GM21526 (cell line): Measurements from ENCODE around the gene ERI3.

Experiments used
- ATAC-seq: cut with Tn5 transposase; IDR thresholded peaks from one replicate; pipeline ENCODE4 v1.9.1; 2021; ENCODE audit warnings: moderate library complexity; ENCODE audit not compliant: unreplicated experiment, low FRiP score

ERI3 gene

DNA sequence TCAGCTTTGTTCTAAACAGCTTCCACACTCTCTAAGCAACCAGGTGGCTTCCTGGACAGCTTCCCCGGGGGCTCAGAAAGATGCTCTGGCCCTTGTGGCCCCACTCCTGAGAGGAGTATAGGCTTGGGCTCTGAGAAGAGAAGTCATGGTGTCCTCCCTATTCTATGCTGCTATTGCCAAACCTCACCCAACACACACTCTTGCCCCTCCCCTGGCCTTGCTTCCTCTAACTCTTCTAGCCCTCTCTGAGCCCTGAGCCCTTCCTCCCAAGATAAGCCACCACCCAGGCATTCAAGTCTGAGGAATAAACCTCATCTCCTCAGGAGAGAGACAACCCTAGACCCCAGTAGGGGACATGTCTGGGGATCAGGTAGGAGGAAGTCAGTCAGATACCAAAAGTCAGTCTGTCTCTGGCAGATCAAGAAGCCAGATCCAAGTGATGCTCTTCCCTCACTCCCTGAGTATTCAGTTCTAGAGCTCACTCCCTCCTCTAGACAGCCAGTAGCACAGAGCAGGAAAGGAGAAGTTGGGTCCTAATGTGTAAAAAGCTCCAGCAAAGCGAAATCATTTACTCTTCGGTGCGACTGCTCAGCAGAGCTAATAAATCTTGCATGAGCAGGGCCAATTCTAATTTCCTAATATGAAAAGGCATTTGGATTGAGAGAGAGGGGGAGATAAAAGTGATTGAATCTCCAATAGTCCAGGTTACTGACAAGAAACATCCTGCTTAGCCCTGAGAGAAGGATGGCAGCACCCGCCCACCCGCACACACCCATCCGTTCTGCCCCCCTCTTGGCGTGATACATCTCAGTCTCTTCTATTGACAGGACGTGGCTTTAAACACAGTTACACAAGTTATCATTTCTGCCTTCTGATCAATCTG lies 91.2 kb downstream of the ERI3 start:
- no peak for ATAC-seq

- no peak for ATAC-seq
These were observed 92.1 kb downstream of the ERI3 start for GRCh38 chr1:44262816-44263567.

DNA sequence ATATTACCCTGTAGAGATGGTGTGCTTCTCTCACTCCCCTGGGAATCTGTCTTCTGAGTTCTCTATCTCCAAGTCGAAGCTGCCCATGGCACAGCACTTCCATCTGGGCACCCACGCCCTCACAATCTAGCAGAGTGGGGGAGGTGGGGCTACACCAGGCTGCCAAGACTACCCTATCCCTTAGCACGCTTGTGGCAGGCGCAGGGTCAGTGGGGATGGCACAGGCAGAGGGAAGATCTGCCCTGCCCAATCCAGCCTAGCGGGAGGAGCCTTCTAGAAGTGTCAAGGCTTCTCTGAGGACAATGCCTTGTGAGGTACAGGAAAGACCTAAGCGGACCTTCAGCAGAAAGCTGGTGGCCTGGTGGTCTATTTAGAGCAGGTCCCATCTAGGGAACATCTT lies 92.6 kb downstream of the ERI3 start:
- no peak for ATAC-seq

DNA sequence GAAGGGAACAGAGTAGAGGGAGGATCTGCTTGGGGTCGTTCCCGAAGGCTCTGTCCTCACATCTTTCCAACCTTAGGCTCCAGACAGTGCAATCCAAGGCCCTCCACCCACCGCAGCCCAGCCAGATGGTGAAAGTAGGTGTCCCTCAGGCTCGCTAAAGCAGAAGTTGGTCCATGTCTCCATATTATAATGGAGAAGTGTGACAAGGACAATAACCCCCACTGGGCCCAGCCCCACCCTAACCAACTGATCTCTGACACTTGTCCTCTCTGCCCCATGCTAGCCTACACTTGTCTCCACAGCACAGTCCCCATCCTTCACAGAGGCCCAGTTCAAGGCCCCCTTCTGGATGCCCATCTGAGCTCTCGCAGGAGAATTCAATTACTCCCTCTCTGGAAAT lies 93.1 kb downstream of the ERI3 start:
- no peak for ATAC-seq

GRCh38 chr1:44261171-44261817 lies 93.8 kb downstream of the ERI3 start:
- no peak for ATAC-seq

GRCh38 chr1:44260792-44261170 lies 94.3 kb downstream of the ERI3 start:
- ATAC-seq, result no peak

DNA sequence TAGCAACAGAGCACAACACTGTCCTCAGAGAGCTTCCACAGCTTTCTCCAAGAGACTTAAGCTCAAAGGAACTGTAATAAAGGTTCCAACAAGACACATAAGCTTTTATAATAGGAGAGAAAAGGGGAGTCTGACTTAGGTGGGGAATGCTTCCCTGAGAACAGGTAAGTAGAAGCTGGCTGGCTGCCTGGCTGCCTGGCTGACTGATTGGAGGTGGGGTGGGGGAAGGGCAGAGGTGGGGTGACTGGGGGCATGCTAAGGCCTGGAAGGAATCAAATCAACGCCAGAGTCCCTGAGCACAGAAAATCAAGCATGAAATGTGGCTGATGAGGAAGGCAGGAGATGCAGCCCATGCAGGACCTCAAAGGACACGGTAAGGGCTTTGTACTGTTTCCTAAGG lies 96.0 kb downstream of the ERI3 start:
- ATAC-seq, result no peak

DNA sequence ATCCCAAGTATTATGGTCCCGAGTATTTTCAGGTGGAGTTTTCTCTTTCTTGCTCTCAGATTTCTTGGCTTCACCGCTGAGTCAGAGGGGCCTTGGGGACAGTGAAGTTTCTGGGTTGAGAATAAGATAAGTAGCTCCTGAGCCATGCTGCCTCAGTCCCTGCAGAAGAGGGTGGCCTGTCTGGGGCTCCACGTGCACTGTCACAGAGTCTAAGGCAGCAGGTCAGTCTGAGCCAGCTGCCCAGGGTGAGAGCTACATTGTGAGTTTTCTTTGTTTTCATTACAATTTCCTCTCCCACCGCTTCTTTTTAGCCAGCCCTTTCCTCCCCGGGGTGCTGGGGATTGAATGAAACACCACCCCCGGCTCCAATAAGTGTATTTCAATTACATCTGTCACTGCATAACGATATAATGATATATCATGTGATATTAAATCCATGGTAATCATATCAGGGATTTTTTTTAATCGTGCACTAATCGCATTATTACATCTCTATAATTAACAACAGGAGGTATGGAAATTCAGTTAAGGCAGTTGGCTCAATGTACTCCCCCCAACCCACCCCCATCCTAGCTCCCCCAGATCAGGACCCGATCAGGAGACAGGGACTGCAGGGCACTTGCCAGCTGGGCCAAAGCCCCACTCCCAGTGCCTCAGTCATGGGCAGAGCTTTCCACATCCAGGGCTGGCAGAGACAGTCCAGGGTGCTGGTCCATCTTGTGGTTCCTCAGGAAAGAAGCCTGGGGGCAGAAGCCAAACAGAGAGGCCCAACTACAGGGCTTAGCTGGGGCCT lies 98.1 kb downstream of the ERI3 start:
- no peak for ATAC-seq

DNA sequence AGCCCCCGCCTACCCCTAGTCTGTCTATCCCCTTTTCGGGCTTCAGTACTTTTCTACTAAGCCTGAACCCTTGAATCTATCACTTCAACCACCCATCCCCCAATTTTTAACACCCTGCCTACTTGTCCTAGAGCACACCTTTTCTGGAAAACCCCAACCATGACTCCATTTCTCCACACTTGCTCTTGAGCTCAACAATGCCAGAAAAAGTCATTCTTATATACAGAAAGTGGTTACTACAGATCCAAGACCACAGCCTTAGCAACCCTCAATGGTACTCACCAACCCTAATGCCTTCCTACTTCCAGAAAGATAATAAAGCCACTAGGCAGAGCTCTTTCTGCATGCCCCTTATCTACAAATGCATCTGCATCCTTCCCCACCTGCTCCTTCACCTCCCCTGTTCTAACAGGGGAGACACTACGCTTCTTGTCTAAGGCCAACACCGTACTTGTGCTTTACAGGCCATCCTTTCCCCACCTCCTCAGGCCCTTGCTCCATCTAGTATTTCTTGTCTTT lies 100.6 kb downstream of the ERI3 start:
- no peak for ATAC-seq

GRCh38 chr1:44251989-44252671 lies 102.9 kb downstream of the ERI3 start:
- ATAC-seq, result no peak

GRCh38 chr1:44251486-44251885 lies 103.6 kb downstream of the ERI3 start:
- no peak for ATAC-seq

DNA sequence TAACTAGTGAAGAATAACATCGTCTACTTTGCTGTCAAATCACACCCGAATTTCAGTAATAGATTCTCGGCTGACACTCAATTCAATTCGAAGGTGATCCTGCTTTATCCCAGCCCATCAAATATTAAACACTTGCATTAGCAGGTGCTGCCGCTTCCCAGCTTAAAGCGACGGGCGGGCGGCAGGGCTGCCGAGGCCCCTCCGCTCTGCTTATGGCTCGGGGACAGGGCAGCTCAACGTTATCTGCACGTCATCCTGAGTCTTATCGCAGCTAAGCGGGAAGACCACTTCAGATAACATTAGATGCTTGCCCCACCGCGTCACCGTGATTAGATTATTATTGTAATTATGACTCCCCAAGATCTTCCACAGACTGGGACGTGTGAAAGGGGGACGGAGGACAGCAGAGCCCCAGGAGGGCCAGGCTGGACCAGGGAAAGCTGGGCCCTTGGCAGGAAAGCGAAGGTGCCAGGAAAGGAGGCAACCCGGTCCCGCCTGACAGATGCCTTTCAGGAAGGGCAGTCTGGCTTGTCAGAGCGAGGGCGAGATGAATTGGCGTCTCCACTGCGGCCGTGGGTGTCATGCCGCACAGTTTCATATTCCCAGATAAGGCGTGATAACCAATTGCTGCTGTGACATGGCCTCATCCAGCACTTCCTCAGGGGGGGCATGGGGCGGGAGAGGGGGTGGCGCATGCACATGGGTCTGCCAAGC lies 104.8 kb downstream of the ERI3 start:
- ATAC-seq, result no peak

- no peak for ATAC-seq
These were observed 105.5 kb downstream of the ERI3 start for GRCh38 chr1:44249543-44249942.

DNA sequence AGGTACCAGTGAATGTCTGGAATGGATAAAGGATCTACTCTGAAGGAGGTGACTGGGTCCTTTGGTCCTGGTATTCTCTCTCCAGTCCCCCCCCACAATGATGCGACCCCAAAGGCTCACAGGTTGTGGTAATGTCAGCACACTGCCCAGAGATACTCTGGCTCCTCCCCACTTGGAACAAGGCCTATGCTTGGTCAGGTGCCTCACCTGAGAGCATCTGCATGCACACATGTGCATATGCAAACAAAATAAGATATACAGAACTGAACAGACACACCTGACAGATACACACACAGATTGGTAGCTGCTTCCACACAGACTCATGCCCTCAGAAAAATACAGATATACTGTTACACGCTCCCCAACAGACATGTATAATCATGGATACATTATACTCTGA lies 108.3 kb downstream of the ERI3 start:
- no peak for ATAC-seq

DNA sequence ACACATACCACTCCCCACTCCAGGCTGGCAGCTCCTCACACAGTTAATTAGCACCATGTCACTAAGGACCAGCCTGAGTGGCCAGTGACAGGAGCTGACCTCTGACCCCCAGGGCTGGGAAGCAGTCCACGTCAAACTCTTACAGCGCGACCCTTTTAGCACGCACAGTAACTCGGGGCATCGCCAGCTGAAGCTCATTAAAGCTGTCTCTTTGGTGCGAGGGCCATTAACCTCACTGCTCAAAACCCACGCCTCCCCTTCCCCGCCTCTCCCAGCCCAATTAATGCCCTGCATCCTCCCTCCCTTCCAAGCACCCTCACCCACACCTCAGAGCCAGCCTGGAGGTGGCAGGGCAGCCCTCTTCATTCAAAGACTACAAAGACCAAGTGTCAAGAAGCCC lies 110.1 kb downstream of the ERI3 start:
- ATAC-seq, result no peak

DNA sequence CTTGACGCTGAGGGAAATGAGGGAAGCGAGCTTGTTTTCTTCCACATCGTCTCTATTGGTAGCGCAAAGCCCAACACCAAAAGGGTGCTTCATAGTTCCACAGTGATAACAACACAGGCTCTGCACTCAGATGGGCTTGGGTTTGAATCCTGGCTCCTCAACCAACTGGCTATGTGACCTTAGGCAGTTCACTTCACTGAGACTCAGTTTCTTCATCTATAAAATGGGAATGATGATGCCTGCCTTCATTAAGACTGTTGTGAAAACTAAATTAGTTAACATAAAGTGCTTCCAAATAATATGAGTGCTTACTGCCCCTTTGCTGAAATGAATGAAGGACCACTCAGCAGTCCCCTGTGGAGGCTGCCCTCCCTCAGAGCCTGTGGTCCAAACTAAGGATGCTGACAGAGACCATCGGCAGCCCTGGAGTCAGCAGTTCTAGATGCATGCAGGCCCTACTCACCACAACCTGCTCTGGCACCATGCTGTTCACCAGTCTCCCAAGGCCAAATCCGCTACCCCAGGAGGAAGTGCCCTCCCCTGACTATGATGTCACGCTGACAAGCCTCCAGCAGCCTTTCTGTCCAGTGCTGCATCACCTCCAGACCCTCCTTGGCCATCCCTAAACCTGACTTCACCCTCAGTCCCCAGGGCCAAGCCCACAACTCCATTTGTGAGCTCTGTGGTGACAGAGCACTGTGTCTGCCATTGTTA lies 111.1 kb downstream of the ERI3 start:
- ATAC-seq, result no peak

- ATAC-seq, result no peak
These were observed 112.3 kb downstream of the ERI3 start for GRCh38 chr1:44242746-44243145.

DNA sequence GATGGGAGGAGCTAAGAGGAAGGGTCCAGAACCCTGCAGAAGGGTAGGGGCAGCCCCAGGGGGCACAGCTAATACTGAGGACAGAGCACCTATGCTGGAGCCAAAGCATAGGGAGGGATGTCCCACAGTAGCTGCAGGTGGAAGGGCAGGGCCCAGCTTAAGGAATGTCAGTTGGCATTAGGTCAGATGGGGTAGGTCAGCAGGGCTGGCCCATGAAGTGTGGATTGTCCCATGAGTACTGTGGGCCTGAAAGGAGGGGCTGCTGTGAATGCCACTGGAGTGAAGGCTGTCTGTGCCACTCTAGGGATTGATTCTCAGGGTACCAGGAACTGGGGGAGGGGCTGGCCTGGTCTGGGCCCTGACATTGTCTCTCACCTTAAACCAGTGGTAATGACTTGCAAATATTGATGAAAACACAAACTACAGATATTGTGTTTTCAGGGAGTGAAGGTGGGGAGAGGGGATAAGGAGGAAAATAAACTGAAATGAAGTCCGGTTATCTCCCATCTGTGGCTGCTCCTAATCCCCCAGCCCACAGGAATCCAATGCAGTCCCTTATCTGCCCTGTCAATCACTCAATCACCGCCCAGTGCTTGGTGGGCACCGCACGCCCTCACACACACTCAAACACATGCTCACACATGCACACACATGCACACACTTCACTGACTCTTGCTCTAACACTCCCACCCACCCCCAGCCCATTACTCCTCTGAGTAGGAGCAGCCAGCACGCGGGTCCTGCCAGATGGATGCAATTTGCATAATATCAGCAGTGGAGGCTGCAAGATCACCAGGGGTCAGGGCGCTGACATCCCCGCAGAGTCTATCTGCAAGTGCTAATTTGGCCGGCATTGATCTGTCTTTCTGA lies 114.0 kb downstream of the ERI3 start:
- ATAC-seq, result no peak
